ENCODE data around the gene SRP68.
"Not testable (repeated sequence)": the region's sequence is repeated elsewhere in the genome, so short reads cannot be mapped to it uniquely, and the experiment has no call there.

Gene SRP68

DNA sequence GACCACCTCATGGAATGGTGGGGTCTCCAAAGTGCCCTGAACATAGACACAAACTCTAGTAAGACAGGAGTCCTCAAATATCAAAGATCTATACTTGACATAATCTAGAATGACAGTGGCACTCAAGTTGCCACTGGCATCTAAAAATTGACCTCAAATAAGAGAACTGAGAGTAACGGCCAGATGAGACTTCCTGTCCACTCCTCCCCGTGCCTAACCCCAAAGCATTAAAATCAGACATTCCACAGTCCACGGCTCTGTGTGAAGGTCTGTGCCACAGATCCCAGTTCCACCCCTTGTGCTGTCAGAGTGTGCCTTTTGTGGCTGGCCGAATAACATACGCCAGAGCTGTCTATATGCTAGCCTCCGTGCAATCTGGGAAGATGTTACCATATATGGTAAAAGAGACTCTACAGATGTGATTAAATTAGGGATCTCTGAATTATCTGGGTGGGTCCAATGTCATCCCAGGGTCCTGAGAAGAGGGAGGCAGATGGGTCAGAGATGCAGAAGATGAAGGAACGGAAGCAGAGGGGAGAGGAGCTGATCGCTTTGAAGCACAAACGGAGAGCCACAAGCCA lies 24.2 kb downstream of the SRP68 start:
- Histone ChIP-seq H3K9me3 (ENCODE audit: control insufficient read depth, low read length) (no peaks in the 10 kb centered on the region), H3K27me3 (replicated peaks; ENCODE audit: control insufficient read depth, insufficient read depth, low read length, poor library complexity, severe bottlenecking) (no peaks in the 10 kb centered on the region), H3K27ac (ENCODE audit: insufficient read depth, low read length, poor library complexity, severe bottlenecking) (no peak overlapping the region), H3K36me3 (ENCODE audit: control insufficient read depth, insufficient read depth, low read length) (peaks cover 82% of the 10 kb centered on the region), H3K4me3 (ENCODE audit: insufficient read depth, low read depth, low read length, poor library complexity, severe bottlenecking) (no peak overlapping the region), H3K4me1 (ENCODE audit: control insufficient read depth, insufficient read depth, low read length, poor library complexity, severe bottlenecking) (no peaks in the 10 kb centered on the region)
- DNase-seq = no peak

DNA sequence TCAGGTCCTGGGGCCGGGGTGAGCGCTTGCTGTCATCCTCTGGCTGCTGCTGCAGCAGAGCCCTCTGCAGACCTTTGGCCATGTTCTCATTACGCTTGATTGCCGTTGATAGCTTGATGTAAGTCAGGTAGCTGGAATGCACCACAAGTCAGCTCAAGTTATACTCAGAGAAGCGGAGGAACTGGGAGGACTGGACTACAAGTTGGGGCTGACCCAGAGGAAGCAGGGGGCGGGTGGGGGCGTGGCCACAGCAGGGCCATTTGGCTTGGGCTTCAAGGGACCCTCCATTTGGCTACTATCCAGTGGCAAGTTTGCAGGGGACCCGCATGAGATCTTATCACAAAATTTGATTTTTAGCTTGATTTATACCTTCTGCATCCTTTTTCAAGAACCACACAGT lies 26.3 kb downstream of the SRP68 start:
- DNase-seq = no peak
- Histone ChIP-seq H3K4me3 (ENCODE audit: insufficient read depth, low read depth, low read length, poor library complexity, severe bottlenecking) (no peak overlapping the region), H3K9me3 (ENCODE audit: control insufficient read depth, low read length) (no peaks in the 10 kb centered on the region), H3K4me1 (ENCODE audit: control insufficient read depth, insufficient read depth, low read length, poor library complexity, severe bottlenecking) (no peaks in the 10 kb centered on the region), H3K27ac (ENCODE audit: insufficient read depth, low read length, poor library complexity, severe bottlenecking) (no peak overlapping the region), H3K27me3 (replicated peaks; ENCODE audit: control insufficient read depth, insufficient read depth, low read length, poor library complexity, severe bottlenecking) (no peaks in the 10 kb centered on the region), H3K36me3 (ENCODE audit: control insufficient read depth, insufficient read depth, low read length) (peaks cover 89% of the 10 kb centered on the region)

GRCh38 chr17:76044475-76045007 lies 27.8 kb downstream of the SRP68 start:
- not testable (repeated sequence) for H3K27ac ChIP-seq (ENCODE audit: insufficient read depth, low read length, poor library complexity, severe bottlenecking); H3K4me1 ChIP-seq (ENCODE audit: control insufficient read depth, insufficient read depth, low read length, poor library complexity, severe bottlenecking); H3K4me3 ChIP-seq (ENCODE audit: insufficient read depth, low read depth, low read length, poor library complexity, severe bottlenecking); H3K27me3 ChIP-seq (replicated peaks; ENCODE audit: control insufficient read depth, insufficient read depth, low read length, poor library complexity, severe bottlenecking); H3K9me3 ChIP-seq (ENCODE audit: control insufficient read depth, low read length); DNase-seq
- peaks cover 91% of the 10 kb centered on the region for H3K36me3 ChIP-seq (ENCODE audit: control insufficient read depth, insufficient read depth, low read length)

GRCh38 chr17:76042868-76043267 lies 29.4 kb downstream of the SRP68 start:
- H3K4me1 ChIP-seq (ENCODE audit: control insufficient read depth, insufficient read depth, low read length, poor library complexity, severe bottlenecking); H3K4me3 ChIP-seq (ENCODE audit: insufficient read depth, low read depth, low read length, poor library complexity, severe bottlenecking); H3K9me3 ChIP-seq (ENCODE audit: control insufficient read depth, low read length); H3K27ac ChIP-seq (ENCODE audit: insufficient read depth, low read length, poor library complexity, severe bottlenecking); DNase-seq; H3K27me3 ChIP-seq (replicated peaks; ENCODE audit: control insufficient read depth, insufficient read depth, low read length, poor library complexity, severe bottlenecking): not testable (repeated sequence)
- H3K36me3 ChIP-seq (ENCODE audit: control insufficient read depth, insufficient read depth, low read length) = peaks cover 91% of the 10 kb centered on the region

GRCh38 chr17:76040376-76040775 lies 31.9 kb downstream of the SRP68 start:
- Histone ChIP-seq H3K27me3 (replicated peaks; ENCODE audit: control insufficient read depth, insufficient read depth, low read length, poor library complexity, severe bottlenecking) (no peaks in the 10 kb centered on the region), H3K9me3 (ENCODE audit: control insufficient read depth, low read length) (no peaks in the 10 kb centered on the region), H3K4me1 (ENCODE audit: control insufficient read depth, insufficient read depth, low read length, poor library complexity, severe bottlenecking) (no peaks in the 10 kb centered on the region), H3K27ac (ENCODE audit: insufficient read depth, low read length, poor library complexity, severe bottlenecking) (no peak overlapping the region), H3K36me3 (ENCODE audit: control insufficient read depth, insufficient read depth, low read length) (peaks cover 74% of the 10 kb centered on the region), H3K4me3 (ENCODE audit: insufficient read depth, low read depth, low read length, poor library complexity, severe bottlenecking) (no peak overlapping the region)
- DNase-seq = no peak

- Histone ChIP-seq H3K27ac (ENCODE audit: insufficient read depth, low read length, poor library complexity, severe bottlenecking) (no peak overlapping the region), H3K27me3 (replicated peaks; ENCODE audit: control insufficient read depth, insufficient read depth, low read length, poor library complexity, severe bottlenecking) (no peaks in the 10 kb centered on the region), H3K9me3 (ENCODE audit: control insufficient read depth, low read length) (no peaks in the 10 kb centered on the region), H3K36me3 (ENCODE audit: control insufficient read depth, insufficient read depth, low read length) (peaks cover 61% of the 10 kb centered on the region), H3K4me1 (ENCODE audit: control insufficient read depth, insufficient read depth, low read length, poor library complexity, severe bottlenecking) (no peaks in the 10 kb centered on the region), H3K4me3 (ENCODE audit: insufficient read depth, low read depth, low read length, poor library complexity, severe bottlenecking) (no peak overlapping the region)
- DNase-seq = no peak
Measured at GRCh38 chr17:76039121-76039520, 33.2 kb downstream of the SRP68 start.

DNA sequence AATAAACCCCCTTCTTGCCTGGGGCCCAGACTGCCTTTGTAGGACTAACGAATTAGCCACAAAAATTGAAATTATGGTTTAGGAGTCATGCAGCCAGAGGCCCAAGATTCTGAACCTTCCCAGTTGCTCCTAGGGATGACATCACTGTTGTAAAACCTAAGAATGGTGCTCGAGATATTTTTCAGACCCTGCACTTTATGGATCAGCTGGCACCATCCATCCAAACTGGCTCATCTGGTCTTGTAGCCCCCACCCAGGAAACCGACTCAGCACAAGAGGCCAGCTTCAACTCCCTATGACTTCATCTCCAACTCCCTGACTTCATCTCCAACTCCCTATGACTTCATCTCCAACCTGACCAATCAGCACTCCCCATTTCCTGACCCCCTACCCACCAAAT lies 34.3 kb downstream of the SRP68 start:
- Histone ChIP-seq H3K9me3 (ENCODE audit: control insufficient read depth, low read length) (no peaks in the 10 kb centered on the region), H3K36me3 (ENCODE audit: control insufficient read depth, insufficient read depth, low read length) (peaks cover 51% of the 10 kb centered on the region), H3K4me1 (ENCODE audit: control insufficient read depth, insufficient read depth, low read length, poor library complexity, severe bottlenecking) (no peaks in the 10 kb centered on the region), H3K4me3 (ENCODE audit: insufficient read depth, low read depth, low read length, poor library complexity, severe bottlenecking) (no peak overlapping the region), H3K27ac (ENCODE audit: insufficient read depth, low read length, poor library complexity, severe bottlenecking) (no peak overlapping the region), H3K27me3 (replicated peaks; ENCODE audit: control insufficient read depth, insufficient read depth, low read length, poor library complexity, severe bottlenecking) (no peaks in the 10 kb centered on the region)
- no peak for DNase-seq

GRCh38 chr17:76036497-76037261 lies 35.6 kb downstream of the SRP68 start:
- Histone ChIP-seq H3K36me3 (ENCODE audit: control insufficient read depth, insufficient read depth, low read length) (peaks cover 40% of the 10 kb centered on the region), H3K27me3 (replicated peaks; ENCODE audit: control insufficient read depth, insufficient read depth, low read length, poor library complexity, severe bottlenecking) (no peaks in the 10 kb centered on the region), H3K27ac (ENCODE audit: insufficient read depth, low read length, poor library complexity, severe bottlenecking) (no peak overlapping the region), H3K4me3 (ENCODE audit: insufficient read depth, low read depth, low read length, poor library complexity, severe bottlenecking) (no peak overlapping the region), H3K4me1 (ENCODE audit: control insufficient read depth, insufficient read depth, low read length, poor library complexity, severe bottlenecking) (no peaks in the 10 kb centered on the region), H3K9me3 (ENCODE audit: control insufficient read depth, low read length) (no peaks in the 10 kb centered on the region)
- no peak for DNase-seq

- no peak overlapping the region for H3K27ac ChIP-seq (ENCODE audit: insufficient read depth, low read length, poor library complexity, severe bottlenecking)
- peaks cover 20% of the 10 kb centered on the region for H3K36me3 ChIP-seq (ENCODE audit: control insufficient read depth, insufficient read depth, low read length)
- no peaks in the 10 kb centered on the region for H3K9me3 ChIP-seq (ENCODE audit: control insufficient read depth, low read length)
- H3K4me3 ChIP-seq (ENCODE audit: insufficient read depth, low read depth, low read length, poor library complexity, severe bottlenecking) = no peak overlapping the region
- no peak for DNase-seq
- H3K27me3 ChIP-seq (replicated peaks; ENCODE audit: control insufficient read depth, insufficient read depth, low read length, poor library complexity, severe bottlenecking) = no peaks in the 10 kb centered on the region
- peaks cover 5% of the 10 kb centered on the region for H3K4me1 ChIP-seq (ENCODE audit: control insufficient read depth, insufficient read depth, low read length, poor library complexity, severe bottlenecking)
Measured at GRCh38 chr17:76034428-76035350, 37.6 kb downstream of the SRP68 start.

All from effector memory CD4-positive, alpha-beta T cell (primary cell).